Measurements from ENCODE around the gene RNU2-1.
"Not testable (repeated sequence)": the region's sequence is repeated elsewhere in the genome, so short reads cannot be mapped to it uniquely, and the experiment has no call there.

The RNU2-1 gene

GRCh38 chr17:43233877-43234276, at the start of gene RNU2-1:
Gene RNU2-1 (minus strand): TSS chr17:43233977.
- DNase-seq (ENCODE audit: low read depth): not testable (repeated sequence)

DNA sequence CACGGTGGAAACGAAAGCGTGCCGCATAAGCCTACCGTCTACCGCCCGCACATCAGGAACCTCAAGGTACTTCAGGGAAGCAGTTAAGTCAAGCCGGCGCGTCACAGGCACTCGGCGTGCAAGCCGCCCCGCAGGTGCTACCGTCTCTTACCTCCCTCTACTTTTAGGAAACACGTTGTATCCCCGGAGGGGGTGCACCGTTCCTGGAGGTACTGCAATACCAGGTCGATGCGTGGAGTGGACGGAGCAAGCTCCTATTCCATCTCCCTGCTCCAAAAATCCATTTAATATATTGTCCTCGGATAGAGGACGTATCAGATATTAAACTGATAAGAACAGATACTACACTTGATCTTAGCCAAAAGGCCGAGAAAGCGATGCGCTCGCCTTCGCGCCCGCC, 39.1 kb upstream of the RNU2-1 start:
- DNase-seq (ENCODE audit: low read depth): not testable (repeated sequence)

- DNase-seq (ENCODE audit: low read depth): not testable (repeated sequence)
Observed at GRCh38 chr17:43272483-43272882, 38.7 kb upstream of the RNU2-1 start.

GRCh38 chr17:43270552-43271504, 37.1 kb upstream of the RNU2-1 start:
- DNase-seq (ENCODE audit: low read depth): not testable (repeated sequence)

DNA sequence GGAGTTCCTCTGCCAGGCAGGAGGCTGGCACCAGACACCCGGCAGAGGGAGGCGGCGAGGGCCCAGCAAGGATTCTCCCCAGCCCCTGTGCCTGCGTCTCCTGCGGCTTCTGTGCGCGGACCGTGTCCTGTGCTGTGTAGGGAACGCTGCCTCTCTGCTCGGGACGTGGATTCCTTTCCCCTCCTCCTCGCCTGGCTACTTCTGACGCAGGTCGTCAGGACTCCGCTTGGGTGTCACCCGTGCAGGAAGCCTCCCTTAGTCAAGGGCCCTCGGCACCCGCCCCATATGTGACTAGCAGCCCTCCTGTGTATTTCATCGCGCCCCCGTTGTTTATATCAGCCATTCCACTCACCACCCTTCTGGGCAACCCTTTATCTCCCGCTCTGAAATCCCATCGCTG, 12.7 kb upstream of the RNU2-1 start:
- not testable (repeated sequence) for DNase-seq (ENCODE audit: low read depth)

GRCh38 chr17:43240596-43241352, 7.0 kb upstream of the RNU2-1 start:
- DNase-seq (ENCODE audit: low read depth): not testable (repeated sequence)

GRCh38 chr17:43239597-43239996, 5.8 kb upstream of the RNU2-1 start:
- not testable (repeated sequence) for DNase-seq (ENCODE audit: low read depth)

- not testable (repeated sequence) for DNase-seq (ENCODE audit: low read depth)
Observed at GRCh38 chr17:43233263-43233662, 514 bp downstream of the RNU2-1 start.

GRCh38 chr17:43232021-43232699, 1.6 kb downstream of the RNU2-1 start:
- not testable (repeated sequence) for DNase-seq (ENCODE audit: low read depth)

DNA sequence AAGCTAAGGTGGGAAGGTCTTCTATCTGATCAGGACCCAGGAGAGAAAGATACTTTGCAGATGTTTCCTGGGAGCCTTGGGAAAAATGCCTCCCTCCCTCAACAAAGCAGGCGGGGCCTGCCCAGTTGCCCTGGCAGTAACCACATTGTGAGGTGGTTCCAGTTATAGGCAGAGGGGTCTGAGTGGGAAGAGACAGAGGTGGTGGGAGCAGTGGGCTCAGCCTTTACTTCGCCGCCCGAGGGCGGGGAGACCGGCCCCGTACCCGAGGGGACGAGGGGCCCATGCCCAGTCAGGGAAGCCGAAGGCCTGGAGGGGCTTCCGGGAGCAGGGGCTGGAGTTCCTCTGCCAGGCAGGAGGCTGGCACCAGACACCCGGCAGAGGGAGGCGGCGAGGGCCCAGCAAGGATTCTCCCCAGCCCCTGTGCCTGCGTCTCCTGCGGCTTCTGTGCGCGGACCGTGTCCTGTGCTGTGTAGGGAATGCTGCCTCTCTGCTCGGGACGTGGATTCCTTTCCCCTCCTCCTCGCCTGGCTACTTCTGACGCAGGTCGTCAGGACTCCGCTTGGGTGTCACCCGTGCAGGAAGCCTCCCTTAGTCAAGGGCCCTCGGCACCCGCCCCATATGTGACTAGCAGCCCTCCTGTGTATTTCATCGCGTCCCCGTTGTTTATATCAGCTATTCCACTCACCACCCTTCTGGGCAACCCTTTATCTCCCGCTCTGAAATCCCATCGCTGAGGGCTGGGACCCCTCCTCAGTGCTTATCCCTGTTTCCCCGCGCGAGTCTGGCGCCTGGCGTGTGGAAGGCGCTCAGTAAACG, 2.4 kb downstream of the RNU2-1 start:
- not testable (repeated sequence) for DNase-seq (ENCODE audit: low read depth)

DNA sequence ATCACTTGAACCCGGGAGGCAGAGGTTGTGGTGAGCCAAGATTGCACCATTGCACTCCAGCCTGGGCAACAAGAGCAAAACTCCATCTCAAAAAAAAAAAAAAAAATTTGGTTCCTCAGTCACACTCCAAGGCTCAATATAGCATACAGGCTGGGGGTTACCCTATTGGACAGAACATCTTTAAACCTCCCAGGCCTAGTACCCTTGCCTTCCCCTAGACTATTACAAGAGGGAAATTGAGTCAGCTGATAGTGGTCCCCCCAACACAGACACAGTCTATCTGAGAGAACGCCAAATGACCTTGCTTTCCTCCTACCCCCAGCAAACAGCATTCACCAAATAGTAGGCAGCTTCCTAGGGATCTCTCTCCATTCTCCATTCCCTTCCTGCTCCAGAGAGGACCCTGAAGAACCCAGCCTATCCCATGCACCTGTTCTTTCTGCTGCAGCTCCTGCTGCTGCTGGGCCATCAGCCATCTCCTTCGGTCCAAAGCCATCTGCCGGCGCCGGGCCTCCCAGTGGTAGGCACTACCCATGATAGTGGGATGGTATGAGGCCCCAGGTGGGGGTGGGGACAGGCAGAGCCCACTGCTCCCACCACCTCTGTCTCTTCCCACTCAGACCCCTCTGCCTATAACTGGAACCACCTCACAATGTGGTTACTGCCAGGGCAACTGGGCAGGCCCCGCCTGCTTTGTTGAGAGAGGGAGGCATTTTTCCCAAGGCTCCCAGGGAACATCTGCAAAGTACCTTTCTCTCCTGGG, 5.6 kb downstream of the RNU2-1 start, which contains the start of gene CCDC200:
Gene CCDC200 (minus strand): TSS at position 604 of the 763 bp plus-strand sequence. CDS start 69 bp downstream, at position 535.
- not testable (repeated sequence) for DNase-seq (ENCODE audit: low read depth)

GRCh38 chr17:43226393-43226792, 7.4 kb downstream of the RNU2-1 start:
- no peak for DNase-seq (ENCODE audit: low read depth)

DNA sequence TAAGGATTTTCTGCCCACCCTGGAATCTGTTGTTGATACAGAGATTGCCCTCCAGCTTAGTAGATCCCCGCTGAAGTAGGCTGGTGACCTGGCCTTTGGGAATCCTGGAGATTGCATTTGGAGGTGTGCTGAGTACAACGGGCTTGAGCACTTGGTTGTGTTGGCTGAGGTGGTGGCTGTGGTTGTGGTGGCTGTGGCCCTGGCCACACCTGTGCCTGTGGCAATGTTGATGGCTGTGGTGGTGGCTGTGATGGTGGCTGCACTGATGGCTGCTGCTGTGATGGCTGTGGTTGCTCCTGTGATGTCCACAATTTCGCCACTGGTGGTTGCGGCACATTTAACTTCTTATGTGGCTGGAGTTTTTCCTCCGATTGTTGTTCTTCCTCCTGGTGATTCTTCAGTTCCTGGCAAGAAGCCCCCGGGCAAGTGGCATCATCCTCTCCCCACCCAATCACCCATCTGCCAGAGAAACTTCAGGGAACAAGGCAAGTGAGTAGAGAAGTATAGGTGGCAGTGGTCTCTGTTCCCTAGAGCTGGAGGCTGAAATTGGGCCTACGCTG, 9.6 kb downstream of the RNU2-1 start:
- DNase-seq (ENCODE audit: low read depth): no peak

DNA sequence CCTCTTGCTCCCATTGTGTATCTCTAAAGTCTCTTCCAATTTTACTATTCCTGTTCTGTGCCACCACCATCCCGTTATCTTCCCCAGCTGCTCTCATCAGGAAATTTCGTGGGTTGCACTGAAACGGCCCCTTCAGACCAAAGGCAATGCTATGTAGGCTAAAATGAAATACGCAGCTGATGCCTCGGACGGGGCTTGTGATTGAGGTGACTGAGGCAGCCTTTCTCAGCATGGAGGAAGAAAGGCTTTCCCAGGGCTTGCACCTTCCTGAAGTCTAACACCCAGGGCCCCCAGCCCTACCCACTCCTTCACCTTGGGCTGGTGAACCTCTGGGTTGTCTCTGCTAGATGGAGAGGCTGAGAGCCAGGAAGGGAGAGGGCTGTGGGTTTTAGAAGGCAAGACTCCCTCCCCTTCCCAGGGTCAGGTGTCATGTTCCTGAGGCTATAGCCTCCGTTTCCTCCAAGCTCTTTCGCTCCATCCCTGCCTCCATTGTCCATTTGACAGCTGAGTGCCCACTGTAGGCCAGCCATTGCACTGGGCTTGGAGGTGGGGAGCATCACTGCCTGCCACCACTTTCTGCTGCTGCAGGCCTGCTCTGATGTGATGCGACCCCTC, 13.2 kb downstream of the RNU2-1 start:
- no peak for DNase-seq (ENCODE audit: low read depth)

- DNase-seq (ENCODE audit: low read depth): no peak
Observed at GRCh38 chr17:43219746-43220380, 13.9 kb downstream of the RNU2-1 start.

DNA sequence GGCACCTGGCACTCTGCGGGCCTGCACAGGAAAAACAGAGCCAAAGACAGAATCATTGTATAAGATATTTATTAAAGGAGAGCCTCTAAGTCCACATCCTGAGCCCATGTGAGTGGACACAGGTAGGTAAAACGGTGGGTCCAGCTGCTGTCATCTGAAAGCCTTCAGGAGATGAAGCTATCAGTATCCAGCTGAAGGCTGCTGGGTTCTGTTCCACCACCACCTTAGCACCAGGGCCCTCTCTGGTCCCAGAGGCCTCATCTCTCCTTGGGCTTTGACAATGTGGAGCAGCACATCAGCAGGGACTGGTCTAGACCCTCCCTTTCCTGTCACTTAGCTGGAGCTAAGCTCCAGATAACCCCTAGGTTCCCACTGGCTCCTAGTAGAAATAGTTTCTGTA, 14.8 kb downstream of the RNU2-1 start:
- no peak for DNase-seq (ENCODE audit: low read depth)

DNA sequence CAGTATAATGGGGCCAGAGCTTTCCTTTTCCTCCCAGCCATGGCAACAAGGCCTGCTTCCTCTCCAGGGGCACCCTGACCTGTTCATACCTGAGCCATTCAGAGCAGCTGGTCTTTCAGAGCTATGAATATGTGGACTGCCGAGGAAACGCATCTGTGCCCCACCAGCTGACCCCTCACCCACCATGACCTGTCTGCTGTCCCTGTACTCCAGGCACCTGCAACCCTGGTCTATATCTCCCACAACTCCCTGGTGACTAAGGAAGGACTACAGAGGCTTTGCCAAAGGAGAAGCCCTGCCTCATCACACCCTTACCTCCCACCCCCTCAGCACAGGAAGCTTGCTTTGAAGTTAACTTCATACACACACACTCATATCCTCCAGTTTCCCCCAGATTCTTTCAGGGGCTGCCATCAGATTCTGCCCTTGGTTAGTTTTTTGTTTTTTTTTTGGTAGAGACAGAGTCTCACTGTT, 16.1 kb downstream of the RNU2-1 start:
- DNase-seq (ENCODE audit: low read depth): no peak

GRCh38 chr17:43216762-43217613, 16.8 kb downstream of the RNU2-1 start:
- DNase-seq (ENCODE audit: low read depth): no peak

Data from stimulated activated CD8-positive, alpha-beta memory T cell treated with anti-CD3 and anti-CD28 coated beads, Interleukin-15, amount 100 ng/mL, for 1 hour (primary cell).